Gastrocnemius medialis (tissue), 4 donors: ENCODE results near the gene FYCO1. TPM values are rescaled to one million over a fixed set of nuclear protein-coding genes. Genes with fewer than 3 reads are reported as not detected.
A peak's percentile ranks its signal among the peaks of the same experiment; 100 is the strongest.

Source experiments
- ATAC-seq, 2 donors: fragments of 150-250 bp; one replicate each; pipeline ENCODE4 v1.9.1; 2016
- DNase-seq, 2 donors: peaks; one replicate each; pipeline ENCODE4 v3.0.0-alpha.2; 2019
- H3K27ac ChIP-seq, 4 donors: fragments of 200-600 bp; sonication (generic); 1 replicate in 1 of 4; 2 replicates in 3 of 4; pipeline ENCODE4 v1.5.1; 2016 to 2018; ENCODE audit warnings: mild to moderate bottlenecking in 2 of 4, moderate library complexity in 1 of 4
- H3K27me3 ChIP-seq, 3 donors: fragments of 200-600 bp; sonication (generic) in 2 of 3; 1 replicate in 1 of 3; 2 replicates in 2 of 3; pipeline versions ENCODE4 v1.5.1 to v1.6.0; 2016 to 2019; ENCODE audit warnings: mild to moderate bottlenecking in 1 of 3, moderate library complexity in 1 of 3
- H3K36me3 ChIP-seq, 2 donors: fragments of 200-600 bp; sonication (generic) in 1 of 2; one replicate each; pipeline ENCODE4 v1.5.1; 2017 to 2018
- H3K4me1 ChIP-seq, 2 donors: fragments of 200-600 bp; sonication (generic) in 1 of 2; one replicate each; pipeline ENCODE4 v1.5.1; 2016 to 2017; ENCODE audit warnings: mild to moderate bottlenecking in 2 of 2
- H3K4me3 ChIP-seq, 4 donors: fragments of 200-600 bp; sonication (generic) in 3 of 4; 1 replicate in 1 of 4; 2 replicates in 3 of 4; pipeline ENCODE4 v1.5.1; 2016 to 2019; ENCODE audit warnings: mild to moderate bottlenecking in 2 of 4
- H3K9me3 ChIP-seq, 3 donors: fragments of 200-600 bp; sonication (generic) in 2 of 3; 1 replicate in 1 of 3; 2 replicates in 2 of 3; pipeline ENCODE4 v1.5.1; 2016 to 2019
- CTCF ChIP-seq, 5 experiments: fragments of 450-650 bp in 3 of 5; fragments of 200-600 bp in 2 of 5; sonication (generic) in 2 of 5; IDR thresholded peaks in 4 of 5; conservative IDR thresholded peaks in 1 of 5; 1 replicate in 4 of 5; 2 replicates in 1 of 5; pipeline ENCODE4 v1.5.1; 2016 to 2019; ENCODE audit warnings: antibody characterized with exemption in 5 of 5, mild to moderate bottlenecking in 3 of 5, moderate library complexity in 3 of 5
- POLR2A ChIP-seq, 2 donors: fragments of 450-650 bp; IDR thresholded peaks; one replicate each; pipeline ENCODE4 v1.6.1; 2017; ENCODE audit warnings: antibody characterized with exemption in 2 of 2, mild to moderate bottlenecking in 2 of 2, moderate library complexity in 2 of 2
- in situ Hi-C, 4 donors: fragments of 200-750 bp; cut with MboI; loops; one replicate each; pipeline versions ENCODE4 v1.15.0 to v1.8.0; 2017; ENCODE audit warnings: low sequenced_read_pairs in 4 of 4
- intact Hi-C: fragments of 100-400 bp; cut with DNase I; formaldehyde crosslinking; loops from one replicate; pipeline ENCODE4 v1.15.1; 2023; ENCODE audit warnings: low total_unique reads
- total RNA-seq, 4 donors: library from RNA; depleted of rRNA; stranded (reverse); fragments of >200 nt; gene quantifications; one replicate each; pipeline versions ENCODE4 v1.1.0 to v1.2.3, GENCODE V29; 2016

The FYCO1 gene
- total RNA-seq, 4 donors from 2014 or later = 47.4 to 99.8 (median 84.2) TPM

- no peaks in the 10 kb centered on the region for H3K9me3 ChIP-seq
- in situ Hi-C loops (no loop called here), intact Hi-C loops (no loop called here)
- DNase-seq (no peak), ATAC-seq (no peak)
- TF ChIP-seq POLR2A (IDR thresholded peaks at IDR 0.05) (no peak), CTCF (IDR thresholded peaks at IDR 0.05 in 4 of 5, conservative IDR thresholded peaks at IDR 0.05 in 1 of 5) (no peak)
- no peaks in the 10 kb centered on the region for H3K27me3 ChIP-seq
- peaks cover 30 to 63% of the 10 kb centered on the region in 2 donors for H3K4me1 ChIP-seq
- H3K27ac ChIP-seq = peak overlapping the region; percentile 57 to 100 (median 98)
- H3K36me3 ChIP-seq = peaks cover 0 to 92% of the 10 kb centered on the region in 2 donors
- H3K4me3 ChIP-seq = no peak overlapping the region
Observed at GRCh38 chr3:45966950-45967640, 28.5 kb downstream of the FYCO1 start.

GRCh38 chr3:45966371-45966791 lies 29.2 kb downstream of the FYCO1 start:
- H3K9me3 ChIP-seq = no peaks in the 10 kb centered on the region
- H3K27me3 ChIP-seq = no peaks in the 10 kb centered on the region
- H3K27ac ChIP-seq = peak overlapping the region in 3 of 4 donors; percentile 97 to 100 (median 99)
- H3K36me3 ChIP-seq = peaks cover 0 to 97% of the 10 kb centered on the region in 2 donors
- intact Hi-C loops = no loop called here
- ATAC-seq = no peak
- in situ Hi-C loops = no loop called here
- no peak for TF ChIP-seq CTCF (IDR thresholded peaks at IDR 0.05 in 4 of 5, conservative IDR thresholded peaks at IDR 0.05 in 1 of 5)
- TF ChIP-seq POLR2A (IDR thresholded peaks at IDR 0.05) = no peak
- H3K4me1 ChIP-seq = peaks cover 29 to 55% of the 10 kb centered on the region in 2 donors
- H3K4me3 ChIP-seq = no peak overlapping the region
- no peak for DNase-seq

GRCh38 chr3:45965653-45966052 lies 30.0 kb downstream of the FYCO1 start:
- H3K4me3 ChIP-seq = no peak overlapping the region
- TF ChIP-seq POLR2A (IDR thresholded peaks at IDR 0.05) = no peak
- no peak for TF ChIP-seq CTCF (IDR thresholded peaks at IDR 0.05 in 4 of 5, conservative IDR thresholded peaks at IDR 0.05 in 1 of 5)
- ATAC-seq = peak in 1 of 2 donors; percentile 10
- peaks cover 0 to 98% of the 10 kb centered on the region in 2 donors for H3K36me3 ChIP-seq
- intact Hi-C loops = no loop called here
- H3K27ac ChIP-seq = peak overlapping the region; percentile 38 to 100 (median 98)
- in situ Hi-C loops = no loop called here
- DNase-seq = no peak
- H3K9me3 ChIP-seq = no peaks in the 10 kb centered on the region
- H3K27me3 ChIP-seq = no peaks in the 10 kb centered on the region
- H3K4me1 ChIP-seq = peaks cover 29 to 49% of the 10 kb centered on the region in 2 donors

GRCh38 chr3:45965253-45965652 lies 30.4 kb downstream of the FYCO1 start:
- Histone ChIP-seq H3K36me3 (peaks cover 0 to 99% of the 10 kb centered on the region in 2 donors), H3K27me3 (no peaks in the 10 kb centered on the region), H3K27ac (peak overlapping the region; percentile 38 to 100 (median 98)), H3K9me3 (no peaks in the 10 kb centered on the region), H3K4me3 (no peak overlapping the region), H3K4me1 (peaks cover 29 to 49% of the 10 kb centered on the region in 2 donors)
- no peak for TF ChIP-seq POLR2A (IDR thresholded peaks at IDR 0.05)
- no peak for TF ChIP-seq CTCF (IDR thresholded peaks at IDR 0.05 in 4 of 5, conservative IDR thresholded peaks at IDR 0.05 in 1 of 5)
- DNase-seq (no peak), ATAC-seq (no peak)
- intact Hi-C loops (no loop called here), in situ Hi-C loops (no loop called here)
